Measurements from ENCODE around the gene SCART1. TPM values are rescaled to one million over a fixed set of nuclear protein-coding genes. Genes with fewer than 3 reads are reported as not detected.
"Not testable (repeated sequence)": the region's sequence is repeated elsewhere in the genome, so short reads cannot be mapped to it uniquely, and the experiment has no call there.

SCART1 gene
- total RNA-seq = 1 to 10 TPM; 2.5 to 4.8 (median 3.7) TPM
- long read RNA-seq, donor 1, partial matches to known transcripts = 0 of 1 reads
- long read RNA-seq, donor 1, other reads (novel, unspliced or antisense) = 1 of 1 reads
- long read RNA-seq, donor 2 = 0 reads

DNA sequence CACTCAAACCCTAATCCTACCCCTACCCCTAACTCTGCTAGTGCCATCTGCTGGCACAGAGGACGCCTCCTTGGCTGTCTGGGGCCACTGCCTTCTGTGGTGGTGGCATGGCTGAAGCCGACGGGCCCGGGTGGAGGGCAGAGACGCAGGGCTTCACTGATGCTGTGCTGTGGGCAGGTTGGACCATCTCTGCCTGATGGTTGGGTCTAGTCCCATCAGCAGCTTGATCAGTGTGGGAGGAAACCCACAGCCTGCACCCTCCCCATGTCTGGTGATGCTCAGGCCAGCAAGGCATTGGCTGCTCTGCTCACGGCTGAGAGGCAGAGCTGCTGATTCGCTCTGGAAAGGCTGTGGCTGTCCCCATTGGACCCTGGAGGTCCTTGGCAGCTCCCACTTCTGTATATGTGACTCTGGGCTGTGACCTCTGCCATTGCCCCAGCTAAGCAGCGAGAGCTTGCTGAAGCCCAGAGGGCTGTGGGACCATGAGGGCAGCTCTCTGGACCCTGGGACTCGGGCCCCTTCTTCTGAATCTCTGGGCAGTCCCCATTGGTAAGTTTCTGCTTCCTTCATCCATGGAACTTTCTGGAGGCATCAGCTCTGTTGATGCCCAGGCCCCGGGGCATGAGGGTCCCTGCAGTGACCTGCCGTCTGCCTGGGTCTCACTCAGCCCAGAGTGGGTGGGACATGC is at the start of gene SCART1:
SCART1 (plus strand) TSS at position 430 of the 688 bp plus-strand sequence; CDS start at position 483, 53 bp downstream.
- Histone ChIP-seq H3K4me1 (ENCODE audit: low read depth) (no peaks in the 10 kb centered on the region), H3K4me3 (no peak within 1 kb of the TSS), H3K36me3 (ENCODE audit: low read depth) (no peaks in the 10 kb centered on the region), H3K9me3 (peaks cover 8% of the 10 kb centered on the region)
- DNase-seq (no peak), ATAC-seq (no peak)
- intact Hi-C loops (cut with DNase I, micrococcal nuclease) = no loop called here
- TF ChIP-seq, protein P1, sequence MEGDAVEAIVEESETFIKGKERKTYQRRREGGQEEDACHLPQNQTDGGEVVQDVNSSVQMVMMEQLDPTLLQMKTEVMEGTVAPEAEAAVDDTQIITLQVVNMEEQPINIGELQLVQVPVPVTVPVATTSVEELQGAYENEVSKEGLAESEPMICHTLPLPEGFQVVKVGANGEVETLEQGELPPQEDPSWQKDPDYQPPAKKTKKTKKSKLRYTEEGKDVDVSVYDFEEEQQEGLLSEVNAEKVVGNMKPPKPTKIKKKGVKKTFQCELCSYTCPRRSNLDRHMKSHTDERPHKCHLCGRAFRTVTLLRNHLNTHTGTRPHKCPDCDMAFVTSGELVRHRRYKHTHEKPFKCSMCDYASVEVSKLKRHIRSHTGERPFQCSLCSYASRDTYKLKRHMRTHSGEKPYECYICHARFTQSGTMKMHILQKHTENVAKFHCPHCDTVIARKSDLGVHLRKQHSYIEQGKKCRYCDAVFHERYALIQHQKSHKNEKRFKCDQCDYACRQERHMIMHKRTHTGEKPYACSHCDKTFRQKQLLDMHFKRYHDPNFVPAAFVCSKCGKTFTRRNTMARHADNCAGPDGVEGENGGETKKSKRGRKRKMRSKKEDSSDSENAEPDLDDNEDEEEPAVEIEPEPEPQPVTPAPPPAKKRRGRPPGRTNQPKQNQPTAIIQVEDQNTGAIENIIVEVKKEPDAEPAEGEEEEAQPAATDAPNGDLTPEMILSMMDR (IDR thresholded peaks at IDR 0.05) = no peak

DNA sequence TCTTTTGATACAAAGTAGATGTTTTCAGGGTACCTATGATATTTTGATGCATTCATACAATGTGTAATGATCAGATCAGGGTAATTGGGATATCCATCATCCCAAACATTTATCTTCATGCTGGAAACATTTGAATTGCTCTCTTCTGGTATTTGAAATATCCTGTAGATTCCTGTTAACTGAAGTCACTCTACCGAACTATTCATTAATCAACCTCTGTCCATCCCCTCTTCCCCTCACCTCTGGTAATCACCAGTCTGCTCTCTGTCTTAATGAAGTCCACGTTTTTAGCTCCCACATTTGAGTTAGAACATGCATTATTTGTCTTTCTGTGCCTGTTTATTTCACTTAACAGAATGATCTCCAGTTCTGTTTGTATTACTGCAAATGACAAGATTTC is 48.5 kb upstream of the SCART1 start:
- no peaks in the 10 kb centered on the region for H3K36me3 ChIP-seq (ENCODE audit: low read depth)
- DNase-seq (no peak), ATAC-seq (no peak)
- TF ChIP-seq, protein P1 (IDR thresholded peaks at IDR 0.05) = no peak
- intact Hi-C loops (cut with DNase I, micrococcal nuclease) = no loop called here
- no peak overlapping the region for H3K4me3 ChIP-seq
- no peaks in the 10 kb centered on the region for H3K9me3 ChIP-seq
- no peaks in the 10 kb centered on the region for H3K4me1 ChIP-seq (ENCODE audit: low read depth)

DNA sequence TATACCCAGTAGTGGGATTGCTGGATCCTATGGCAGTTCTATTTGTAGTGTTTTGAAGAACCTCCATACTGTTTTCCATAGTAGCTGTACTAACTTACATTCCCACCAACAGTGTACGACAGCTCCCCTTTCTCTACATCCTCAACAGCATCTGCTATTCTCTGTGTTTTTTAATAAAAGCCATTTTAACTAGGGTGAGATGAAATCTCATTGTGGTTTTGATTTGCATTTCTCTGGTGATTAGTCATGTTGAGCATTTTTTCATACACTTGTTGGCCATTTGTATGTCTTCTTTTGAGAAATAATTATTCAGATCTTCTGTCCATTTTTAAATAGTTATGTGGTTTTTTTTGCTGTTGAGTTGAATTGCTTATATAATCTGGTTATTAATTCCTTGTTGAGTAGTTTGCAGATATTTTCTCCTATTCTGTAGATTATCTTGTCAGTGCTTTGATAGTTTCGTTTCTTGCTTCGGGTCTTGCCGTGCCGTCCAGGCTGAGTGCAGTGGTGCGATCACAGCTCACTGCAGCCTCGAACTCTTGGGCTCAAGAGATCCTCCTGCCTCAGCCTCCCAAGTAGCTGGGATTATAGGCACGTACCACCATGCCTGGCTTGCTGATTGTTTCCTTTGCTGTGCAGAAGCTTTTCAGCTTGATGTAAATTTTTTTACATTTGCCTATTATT is 47.8 kb upstream of the SCART1 start:
- H3K9me3 ChIP-seq = peaks cover 3% of the 10 kb centered on the region
- intact Hi-C loops (cut with DNase I, micrococcal nuclease) = no loop called here
- no peaks in the 10 kb centered on the region for H3K4me1 ChIP-seq (ENCODE audit: low read depth)
- H3K36me3 ChIP-seq (ENCODE audit: low read depth) = no peaks in the 10 kb centered on the region
- H3K4me3 ChIP-seq = no peak overlapping the region
- no peak for DNase-seq
- TF ChIP-seq, protein P1 (IDR thresholded peaks at IDR 0.05) = no peak
- no peak for ATAC-seq

DNA sequence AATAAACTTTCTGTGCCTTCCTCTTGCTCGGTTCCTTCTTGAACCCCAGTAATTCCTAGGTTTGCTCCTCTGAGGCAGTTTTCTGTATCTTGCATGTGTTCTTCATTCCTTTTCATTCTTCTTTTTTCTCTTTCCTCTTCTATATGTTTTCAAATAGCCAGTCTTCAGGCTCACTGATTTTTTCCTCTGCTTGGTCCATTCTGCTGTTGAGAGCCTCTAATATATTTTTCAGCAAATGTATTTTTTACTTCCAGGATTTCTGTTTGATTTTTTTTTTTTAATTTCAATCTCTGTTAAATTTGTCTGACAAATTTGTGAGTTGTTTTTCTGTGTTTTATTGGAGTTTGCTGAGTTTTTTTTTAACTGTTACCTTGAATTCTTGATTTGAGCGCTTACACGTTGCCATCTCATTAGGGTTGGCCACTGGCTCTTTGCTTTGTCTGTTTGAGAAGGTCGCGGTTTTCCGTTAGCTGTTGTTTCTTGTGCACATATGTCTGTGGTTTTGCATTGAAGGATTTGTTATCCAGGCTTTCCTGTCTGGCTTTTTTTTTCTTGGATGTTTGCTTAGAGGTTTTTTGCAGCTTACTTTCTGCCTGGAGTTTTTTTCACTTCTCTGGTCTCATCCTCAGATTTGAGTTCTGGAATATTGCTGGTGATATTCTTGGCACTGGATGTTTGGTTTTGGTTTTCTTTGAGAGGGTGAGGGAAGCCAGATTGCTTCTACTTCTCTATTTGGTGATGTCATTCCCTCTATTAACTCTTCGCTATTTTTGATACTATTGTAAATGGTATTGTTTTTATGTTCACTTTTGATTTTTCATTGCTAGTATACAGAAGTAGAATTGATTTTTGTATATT is 42.0 kb upstream of the SCART1 start:
- ATAC-seq (no peak), DNase-seq (no peak)
- no peaks in the 10 kb centered on the region for H3K36me3 ChIP-seq (ENCODE audit: low read depth)
- intact Hi-C loops (cut with DNase I, micrococcal nuclease) = no loop called here
- no peak overlapping the region for H3K4me3 ChIP-seq
- TF ChIP-seq, protein P1 (IDR thresholded peaks at IDR 0.05) = no peak
- no peaks in the 10 kb centered on the region for H3K4me1 ChIP-seq (ENCODE audit: low read depth)
- H3K9me3 ChIP-seq = peaks cover 20% of the 10 kb centered on the region

DNA sequence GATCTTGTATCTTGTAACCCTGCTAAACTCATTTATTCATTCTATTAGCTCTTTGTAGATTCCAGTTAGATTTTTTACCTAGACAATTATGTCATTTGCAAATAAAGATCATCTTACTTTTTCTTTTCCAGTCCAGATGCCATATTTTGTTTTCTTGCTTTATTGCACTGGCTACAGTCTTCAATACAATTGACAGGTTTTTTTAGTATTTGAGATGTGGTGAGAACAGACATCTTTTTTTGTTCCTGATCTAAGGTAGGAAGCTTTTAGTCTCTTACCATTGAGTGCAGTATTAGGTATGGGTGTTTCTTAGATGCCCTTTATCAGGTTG is 41.4 kb upstream of the SCART1 start:
- intact Hi-C loops (cut with DNase I, micrococcal nuclease) = no loop called here
- Histone ChIP-seq H3K9me3 (peaks cover 20% of the 10 kb centered on the region), H3K4me3 (no peak overlapping the region), H3K36me3 (ENCODE audit: low read depth) (no peaks in the 10 kb centered on the region), H3K4me1 (ENCODE audit: low read depth) (no peaks in the 10 kb centered on the region)
- ATAC-seq (no peak), DNase-seq (no peak)
- TF ChIP-seq, protein P1 (IDR thresholded peaks at IDR 0.05) = no peak

DNA sequence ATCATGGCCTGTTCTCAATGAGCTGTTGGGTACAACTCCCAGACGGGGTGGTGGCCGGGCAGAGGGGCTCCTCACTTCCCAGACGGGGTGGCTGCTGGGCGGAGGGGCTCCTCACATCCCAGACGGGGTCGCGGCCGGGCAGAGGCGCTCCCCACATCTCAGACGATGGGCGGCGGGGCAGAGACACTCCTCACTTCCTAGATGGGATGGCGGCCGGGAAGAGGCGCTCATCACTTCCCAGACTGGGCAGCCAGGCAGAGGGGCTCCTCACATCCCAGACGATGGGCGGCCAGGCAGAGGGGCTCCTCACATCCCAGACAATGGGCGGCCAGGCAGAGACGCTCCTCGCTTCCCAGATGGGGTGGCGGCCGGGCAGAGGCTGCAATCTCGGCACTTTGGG is 39.3 kb upstream of the SCART1 start:
- H3K4me1 ChIP-seq (ENCODE audit: low read depth); H3K4me3 ChIP-seq; intact Hi-C loops (cut with DNase I, micrococcal nuclease); ATAC-seq; DNase-seq; H3K36me3 ChIP-seq (ENCODE audit: low read depth): not testable (repeated sequence)
- peaks cover 20% of the 10 kb centered on the region for H3K9me3 ChIP-seq

Data from mucosa of descending colon (tissue), 3 donors.